DOHH2 (cell line): ENCODE measurements around the gene GTF2H1.

Experiments
- H3F3A ChIP-seq: fragments of 200-600 bp; sonication (generic), shearing (Covaris generic); 2 replicates; pipeline ENCODE4 v1.6.0; 2016; ENCODE audit warnings: antibody characterized with exemption, mild to moderate bottlenecking; ENCODE audit not compliant: control insufficient read depth, insufficient read depth
- H3K27ac ChIP-seq: fragments of 200-600 bp; sonication (generic); 2 replicates; pipeline ENCODE4 v1.5.1; 2014; ENCODE audit warnings: low read depth, mild to moderate bottlenecking, low read length, moderate library complexity
- H3K27me3 ChIP-seq: fragments of 200-600 bp; sonication (generic); 2 replicates; pipeline ENCODE4 v1.6.1; 2014; ENCODE audit warnings: mild to moderate bottlenecking, low read length, mixed read lengths; ENCODE audit not compliant: control insufficient read depth
- H3K36me3 ChIP-seq: fragments of 200-600 bp; sonication (generic); 2 replicates; pipeline ENCODE4 v1.6.1; 2014; ENCODE audit warnings: mild to moderate bottlenecking, low read length, moderate library complexity, mixed read lengths; ENCODE audit not compliant: control insufficient read depth
- H3K4me1 ChIP-seq: fragments of 200-600 bp; sonication (generic); 2 replicates; pipeline ENCODE4 v1.6.1; 2014; ENCODE audit warnings: mild to moderate bottlenecking, low read length, mixed read lengths; ENCODE audit not compliant: control insufficient read depth
- H3K4me2 ChIP-seq: fragments of 200-600 bp; sonication (generic); 2 replicates; pipeline ENCODE4 v1.6.0; 2014; ENCODE audit warnings: mild to moderate bottlenecking, low read length, moderate library complexity
- H3K4me3 ChIP-seq: fragments of 200-600 bp; sonication (generic); 2 replicates; pipeline ENCODE4 v1.5.1; 2014; ENCODE audit warnings: mild to moderate bottlenecking, low read length, mixed read lengths
- H3K79me2 ChIP-seq: fragments of 200-600 bp; sonication (generic); 2 replicates; pipeline ENCODE4 v1.6.1; 2014; ENCODE audit warnings: mild to moderate bottlenecking, low read length, mixed read lengths; ENCODE audit not compliant: control insufficient read depth
- H3K9me2 ChIP-seq: fragments of 200-600 bp; sonication (generic); replicated peaks from 2 replicates; pipeline ENCODE4 v1.6.1; 2014; ENCODE audit warnings: mild to moderate bottlenecking, low read length, mixed read lengths; ENCODE audit not compliant: control insufficient read depth
- H3K9me3 ChIP-seq: fragments of 200-600 bp; sonication (generic); 2 replicates; pipeline ENCODE4 v1.6.1; 2014; ENCODE audit warnings: antibody characterized with exemption, low read length, mixed read lengths; ENCODE audit not compliant: control insufficient read depth, insufficient read depth
- H4K20me1 ChIP-seq: fragments of 200-600 bp; sonication (generic); 2 replicates; pipeline ENCODE4 v1.6.0; 2014; ENCODE audit warnings: low read depth, mild to moderate bottlenecking, antibody characterized with exemption, low read length, moderate library complexity; ENCODE audit not compliant: control insufficient read depth, insufficient read depth
- EZH2phosphoT487 ChIP-seq: fragments of 200-600 bp; sonication (generic); IDR thresholded peaks from 2 replicates; pipeline ENCODE4 v1.6.1; 2017; ENCODE audit warnings: borderline replicate concordance, mild to moderate bottlenecking, antibody characterized with exemption, low read length, moderate library complexity, mixed read lengths
- TF ChIP-seq, protein P1 (sequence below): fragments of 200-600 bp; sonication (generic); IDR thresholded peaks from one replicate; pipeline ENCODE4 v1.5.1; 2014; ENCODE audit warnings: antibody characterized with exemption, mild to moderate bottlenecking, low read depth, low read length; ENCODE audit not compliant: poor library complexity, severe bottlenecking

GTF2H1 gene

DNA sequence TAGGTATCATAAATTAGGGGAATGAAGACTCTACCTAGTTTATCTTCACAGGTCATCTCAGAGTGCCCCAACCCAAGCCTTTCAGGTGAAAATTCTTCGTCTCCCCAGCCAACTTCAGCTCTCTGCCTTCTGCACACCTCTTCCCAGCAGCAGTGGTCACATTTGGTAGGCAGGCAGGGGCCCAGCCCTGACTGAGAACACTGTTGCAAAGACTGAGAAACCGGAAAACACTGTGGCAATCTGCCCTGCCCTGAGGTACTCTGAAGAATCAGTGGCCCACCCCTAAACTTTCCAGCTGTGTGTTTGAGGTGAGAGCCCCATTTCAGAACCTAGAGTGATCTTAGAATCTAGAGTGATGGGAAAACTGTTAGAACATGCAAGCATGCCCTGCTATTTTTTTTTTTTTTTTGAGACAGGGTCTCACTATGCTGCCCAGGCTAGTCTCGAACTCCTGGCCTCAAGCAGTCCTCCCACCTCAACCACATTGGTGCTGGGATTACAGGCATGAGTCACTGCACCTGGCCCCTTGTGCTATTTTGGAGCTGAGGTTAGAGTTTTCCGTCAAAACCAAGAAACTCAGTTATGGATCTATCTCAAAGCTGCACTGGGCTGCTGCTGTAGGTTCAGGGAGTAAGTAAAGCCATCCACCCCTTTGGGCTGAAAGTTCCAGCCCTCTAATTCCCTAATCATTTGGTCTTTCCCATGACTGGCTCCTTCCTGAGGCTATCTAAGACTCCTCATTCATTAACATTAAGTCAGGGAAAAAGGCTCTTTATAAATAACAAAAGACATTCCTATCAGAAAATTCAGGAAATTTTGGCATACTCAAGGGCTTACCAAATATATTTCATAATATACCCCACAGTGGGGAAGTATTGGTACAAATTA, 70.3 kb downstream of the GTF2H1 start:
- H3K9me3 ChIP-seq = no peaks in the 10 kb centered on the region
- H3K4me3 ChIP-seq = no peak overlapping the region
- H3K9me2 ChIP-seq = no peaks in the 10 kb centered on the region
- H3K27ac ChIP-seq = no peak overlapping the region
- peaks cover 40% of the 10 kb centered on the region for H3K79me2 ChIP-seq
- H3K27me3 ChIP-seq = no peaks in the 10 kb centered on the region
- H3F3A ChIP-seq = peaks cover 26% of the 10 kb centered on the region
- no peak overlapping the region for H3K4me2 ChIP-seq
- H3K36me3 ChIP-seq = peaks cover 31% of the 10 kb centered on the region
- peaks cover 15% of the 10 kb centered on the region for H4K20me1 ChIP-seq
- H3K4me1 ChIP-seq = peaks cover 28% of the 10 kb centered on the region
- TF ChIP-seq, protein P1, sequence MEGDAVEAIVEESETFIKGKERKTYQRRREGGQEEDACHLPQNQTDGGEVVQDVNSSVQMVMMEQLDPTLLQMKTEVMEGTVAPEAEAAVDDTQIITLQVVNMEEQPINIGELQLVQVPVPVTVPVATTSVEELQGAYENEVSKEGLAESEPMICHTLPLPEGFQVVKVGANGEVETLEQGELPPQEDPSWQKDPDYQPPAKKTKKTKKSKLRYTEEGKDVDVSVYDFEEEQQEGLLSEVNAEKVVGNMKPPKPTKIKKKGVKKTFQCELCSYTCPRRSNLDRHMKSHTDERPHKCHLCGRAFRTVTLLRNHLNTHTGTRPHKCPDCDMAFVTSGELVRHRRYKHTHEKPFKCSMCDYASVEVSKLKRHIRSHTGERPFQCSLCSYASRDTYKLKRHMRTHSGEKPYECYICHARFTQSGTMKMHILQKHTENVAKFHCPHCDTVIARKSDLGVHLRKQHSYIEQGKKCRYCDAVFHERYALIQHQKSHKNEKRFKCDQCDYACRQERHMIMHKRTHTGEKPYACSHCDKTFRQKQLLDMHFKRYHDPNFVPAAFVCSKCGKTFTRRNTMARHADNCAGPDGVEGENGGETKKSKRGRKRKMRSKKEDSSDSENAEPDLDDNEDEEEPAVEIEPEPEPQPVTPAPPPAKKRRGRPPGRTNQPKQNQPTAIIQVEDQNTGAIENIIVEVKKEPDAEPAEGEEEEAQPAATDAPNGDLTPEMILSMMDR = no peak
- TF ChIP-seq EZH2phosphoT487 = no peak

DNA sequence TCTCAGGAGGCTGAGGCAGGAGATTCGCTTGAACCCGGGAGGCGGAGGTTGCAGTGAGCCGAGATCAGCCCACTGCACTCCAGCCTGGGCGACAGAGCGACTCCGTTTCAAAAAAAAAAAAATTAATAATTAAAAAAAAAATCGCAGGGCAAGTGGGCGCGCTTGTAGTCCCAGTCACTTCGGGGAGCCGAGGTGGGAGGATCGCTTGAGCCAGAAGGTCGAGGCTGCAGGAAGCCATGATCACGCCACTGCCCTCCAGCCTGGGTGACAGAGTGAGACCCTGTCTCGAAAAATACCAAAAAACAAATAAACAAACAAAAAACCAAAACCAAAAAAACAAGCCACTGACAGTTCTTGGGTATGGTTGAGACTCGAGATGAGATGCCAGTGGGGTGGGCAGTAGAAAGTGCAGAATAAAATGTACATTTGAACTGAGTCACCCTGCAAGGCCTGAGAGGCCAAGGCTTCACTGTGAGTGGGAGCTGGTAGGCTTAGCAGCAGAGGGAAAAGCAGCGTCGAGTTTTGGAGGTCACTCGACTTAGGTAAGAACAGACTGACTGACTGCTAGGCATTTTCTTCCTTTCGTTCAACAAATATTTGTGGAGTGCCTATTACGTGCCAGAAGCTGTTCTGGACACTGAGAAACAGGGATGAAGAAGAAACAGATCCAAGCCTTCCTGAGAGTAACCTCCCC, 71.4 kb downstream of the GTF2H1 start:
- peak overlapping the region; percentile 81 for H3K4me2 ChIP-seq
- H3K79me2 ChIP-seq = peaks cover 51% of the 10 kb centered on the region
- H3K36me3 ChIP-seq = peaks cover 42% of the 10 kb centered on the region
- no peaks in the 10 kb centered on the region for H3K9me3 ChIP-seq
- H3K4me1 ChIP-seq = peaks cover 28% of the 10 kb centered on the region
- no peaks in the 10 kb centered on the region for H3K9me2 ChIP-seq
- H3K27me3 ChIP-seq = no peaks in the 10 kb centered on the region
- H3K27ac ChIP-seq = peak overlapping the region; percentile 90
- peaks cover 21% of the 10 kb centered on the region for H4K20me1 ChIP-seq
- peak overlapping the region; percentile 99 for H3K4me3 ChIP-seq
- H3F3A ChIP-seq = peaks cover 34% of the 10 kb centered on the region
- TF ChIP-seq, protein P1 = no peak
- TF ChIP-seq EZH2phosphoT487 = no peak

GRCh38 chr11:18394275-18394927, 72.0 kb downstream of the GTF2H1 start, which contains the start of gene LDHA:
TSS of gene LDHA (plus strand) at chr11:18394563. CDS start at chr11:18396843, 2,280 bp downstream.
- no peaks in the 10 kb centered on the region for H3K9me3 ChIP-seq
- H3K4me2 ChIP-seq = peak within 1 kb of the TSS; percentile 81
- H4K20me1 ChIP-seq = peaks cover 24% of the 10 kb centered on the region
- H3K4me1 ChIP-seq = peaks cover 28% of the 10 kb centered on the region
- H3K36me3 ChIP-seq = peaks cover 48% of the 10 kb centered on the region
- peaks cover 41% of the 10 kb centered on the region for H3F3A ChIP-seq
- no peaks in the 10 kb centered on the region for H3K27me3 ChIP-seq
- peak within 1 kb of the TSS; percentile 99 for H3K4me3 ChIP-seq
- peaks cover 57% of the 10 kb centered on the region for H3K79me2 ChIP-seq
- no peaks in the 10 kb centered on the region for H3K9me2 ChIP-seq
- TF ChIP-seq, protein P1 = no peak
- TF ChIP-seq EZH2phosphoT487 = no peak
- peak within 1 kb of the TSS; percentile 90 for H3K27ac ChIP-seq
